IMR-90 (cell line): ENCODE data around the gene LAMB1. TPM values are rescaled to one million over a fixed set of nuclear protein-coding genes. Genes with fewer than 3 reads are reported as not detected.

Experiments used
- ATAC-seq: fragments of 200-7000 bp; cut with Tn5 transposase; 2 replicates; pipeline ENCODE4 v1.9.1; 2020; ENCODE audit warnings: low read depth, mild to moderate bottlenecking, moderate library complexity
- BruUV-seq: library from RNA; stranded (reverse); fragments of 400-500 nt; replicated peaks from 2 replicates; lab custom pipeline; 2021; lab: Mats Ljungman, UMichigan
- CTCF ChIA-PET: fragments of 300-600 bp; formaldehyde crosslinking; extraction: SDS; loops from one replicate; lab custom pipeline; 2021; ENCODE audit warnings: antibody characterized with exemption; lab: Yijun Ruan, JAX
- POLR2A ChIA-PET: fragments of 300-600 bp; sonication (Branson Sonifier 250); formaldehyde crosslinking; loops from one replicate; lab custom pipeline; 2022; ENCODE audit warnings: antibody characterized with exemption; ENCODE audit not compliant: unreplicated experiment; lab: Charles Lee
- DNase-seq: peaks from one replicate; pipeline ENCODE4 v3.0.0; 2013
- H2AFZ ChIP-seq: replicated peaks from 2 replicates; pipeline ENCODE3; 2013; ENCODE audit warnings: low read length, mild to moderate bottlenecking; ENCODE audit not compliant: poor library complexity
- H2AK5ac ChIP-seq: 2 replicates; pipeline ENCODE4 v1.6.1; 2013; ENCODE audit warnings: low read depth, low read length, inconsistent platforms
- H2AK9ac ChIP-seq: replicated peaks from 2 replicates; pipeline ENCODE3; 2013; ENCODE audit warnings: mild to moderate bottlenecking, low read depth, low read length, moderate library complexity; ENCODE audit not compliant: poor library complexity
- H2BK120ac ChIP-seq: 2 replicates; pipeline ENCODE4 v1.6.1; 2013; ENCODE audit warnings: low read depth, low read length, inconsistent platforms
- H2BK15ac ChIP-seq: 3 replicates; pipeline ENCODE4 v1.6.1; 2013; ENCODE audit warnings: low read depth, low read length, inconsistent platforms
- H2BK20ac ChIP-seq: 2 replicates; pipeline ENCODE4 v1.6.1; 2013; ENCODE audit warnings: low read depth, mild to moderate bottlenecking, inconsistent platforms, low read length, moderate library complexity
- H2BK5ac ChIP-seq: 2 replicates; pipeline ENCODE4 v1.6.1; 2013; ENCODE audit warnings: mild to moderate bottlenecking, low read depth, low read length, inconsistent platforms; ENCODE audit not compliant: poor library complexity, severe bottlenecking
- H3K14ac ChIP-seq: replicated peaks from 2 replicates; pipeline ENCODE4 v1.6.1; 2013; ENCODE audit warnings: low read depth, low read length, inconsistent platforms
- H3K18ac ChIP-seq: 2 replicates; pipeline ENCODE4 v1.6.1; 2013; ENCODE audit warnings: low read depth, low read length, control low read depth
- H3K23ac ChIP-seq: 2 replicates; pipeline ENCODE4 v1.6.1; 2013; ENCODE audit warnings: low read depth, low read length, inconsistent platforms
- H3K27ac ChIP-seq: 2 replicates; pipeline ENCODE4 v1.5.1; 2013; ENCODE audit warnings: mild to moderate bottlenecking, control low read depth, low read length; ENCODE audit not compliant: insufficient read depth
- H3K27me3 ChIP-seq: 2 replicates; pipeline ENCODE4 v1.6.1; 2013; ENCODE audit warnings: low read length; ENCODE audit not compliant: control insufficient read depth, insufficient read depth
- H3K36me3 ChIP-seq: 2 replicates; pipeline ENCODE4 v1.6.1; 2013; ENCODE audit warnings: low read length, mixed read lengths; ENCODE audit not compliant: control insufficient read depth, insufficient read depth
- H3K4ac ChIP-seq: 2 replicates; pipeline ENCODE4 v1.6.1; 2013; ENCODE audit warnings: low read depth, low read length, inconsistent platforms
- H3K4me1 ChIP-seq: 2 replicates; pipeline ENCODE4 v1.6.1; 2013; ENCODE audit warnings: low read length, mixed read lengths; ENCODE audit not compliant: control insufficient read depth, insufficient read depth
- H3K4me2 ChIP-seq: 2 replicates; pipeline ENCODE4 v1.6.1; 2013; ENCODE audit warnings: low read depth, mild to moderate bottlenecking, control low read depth, low read length, moderate library complexity
- H3K4me3 ChIP-seq: 2 replicates; pipeline ENCODE4 v1.5.1; 2013; ENCODE audit warnings: low read depth, mild to moderate bottlenecking, control low read depth, low read length, moderate library complexity; ENCODE audit not compliant: insufficient read depth
- H3K56ac ChIP-seq: 2 replicates; pipeline ENCODE4 v1.6.1; 2013; ENCODE audit warnings: low read length, inconsistent platforms; ENCODE audit not compliant: insufficient read depth; ENCODE audit errors: extremely low read depth
- H3K79me1 ChIP-seq, 2 experiments: 2 replicates each; pipeline ENCODE4 v1.6.1; 2013; ENCODE audit warnings: low read length in 2 of 2, inconsistent platforms in 1 of 2, low read depth in 1 of 2
- H3K9ac ChIP-seq: 2 replicates; pipeline ENCODE4 v1.6.1; 2013; ENCODE audit warnings: low read depth, low read length, control low read depth
- H3K9me1 ChIP-seq: 2 replicates; pipeline ENCODE4 v1.6.1; 2013; ENCODE audit warnings: low read length, inconsistent platforms; ENCODE audit not compliant: insufficient read depth
- H3K9me3 ChIP-seq: 2 replicates; pipeline ENCODE4 v1.6.1; 2013; ENCODE audit warnings: low read length; ENCODE audit not compliant: control insufficient read depth, insufficient read depth
- H4K20me1 ChIP-seq: 2 replicates; pipeline ENCODE4 v1.6.1; 2013; ENCODE audit warnings: low read length, inconsistent platforms; ENCODE audit not compliant: insufficient read depth
- H4K5ac ChIP-seq: 2 replicates; pipeline ENCODE4 v1.6.1; 2013; ENCODE audit warnings: mild to moderate bottlenecking, low read depth, low read length, control low read depth
- H4K8ac ChIP-seq, 2 experiments: 2 replicates each; pipeline ENCODE4 v1.6.1; 2013; ENCODE audit warnings: low read depth in 2 of 2, low read length in 2 of 2, control low read depth in 1 of 2, inconsistent platforms in 1 of 2
- H4K91ac ChIP-seq: 2 replicates; pipeline ENCODE4 v1.6.1; 2013; ENCODE audit warnings: low read depth, low read length, inconsistent platforms; ENCODE audit not compliant: insufficient read depth
- CEBPB ChIP-seq: IDR thresholded peaks from 2 replicates; pipeline ENCODE4 v1.6.1; 2012; ENCODE audit warnings: low read depth, low read length, improper control_type of control experiment
- FOS ChIP-seq: fragments of 150-350 bp; IDR thresholded peaks from 2 replicates; pipeline ENCODE4 v1.6.1; 2016; ENCODE audit warnings: low read depth, low read length
- MAZ ChIP-seq: IDR thresholded peaks from 2 replicates; pipeline ENCODE4 v1.6.1; 2012; ENCODE audit warnings: low read depth, mild to moderate bottlenecking, low read length, improper control_type of control experiment, moderate library complexity, borderline replicate concordance
- NFE2L2 ChIP-seq: fragments of 150-350 bp; IDR thresholded peaks from 2 replicates; pipeline ENCODE4 v1.6.1; 2016; ENCODE audit warnings: low read depth, mild to moderate bottlenecking, low read length
- RAD21 ChIP-seq: IDR thresholded peaks from 2 replicates; pipeline ENCODE4 v1.6.1; 2012; ENCODE audit warnings: low read length, improper control_type of control experiment
- WGBS, 2 experiments: methylation state at CpG; one replicate each; pipeline versions ENCODE4 v1.1.5 to v1.1.7; 2013; ENCODE audit warnings: missing lambda C conversion rate in 2 of 2; ENCODE audit not compliant: insufficient read length in 1 of 2; ENCODE audit errors: extremely low coverage in 2 of 2; 5-methylcytosine and 5-hydroxymethylcytosine counted together
- dilution Hi-C: fragments of 300-500 bp; cut with HindIII; formaldehyde crosslinking; loops from one replicate; pipeline ENCODE4 v1.14.3; 2018; ENCODE audit warnings: low sequenced_read_pairs; ENCODE audit not compliant: unreplicated experiment
- in situ Hi-C: fragments of 300-500 bp; cut with MboI; formaldehyde crosslinking; loops from 3 replicates; pipeline ENCODE4 v1.14.3; 2019; ENCODE audit warnings: low sequenced_read_pairs, inconsistent platforms, mixed read lengths
- intact Hi-C: fragments of 100-400 bp; cut with micrococcal nuclease; formaldehyde crosslinking; loops from 2 replicates; pipeline ENCODE4 v1.10.0; 2022
- polyA plus RNA-seq, 3 experiments: library from polyadenylated mRNA; depleted of rRNA; stranded (reverse); fragments of >200 nt; gene quantifications; 2 replicates each; pipeline ENCODE4 v1.2.3, GENCODE V29; 2012; ENCODE audit warnings: low replicate concordance in 1 of 3
- total RNA-seq: library from RNA; depleted of rRNA; stranded (reverse); fragments of >200 nt; gene quantifications from 2 replicates; pipeline ENCODE4 v1.2.3, GENCODE V29; 2012
- TF ChIP-seq, protein P1 (sequence below): conservative IDR thresholded peaks from 2 replicates; pipeline ENCODE4 v1.5.1; 2012; ENCODE audit warnings: mild to moderate bottlenecking, low read depth, low read length, improper control_type of control experiment
- TF ChIP-seq, protein P2 (sequence below): fragments of 150-350 bp; IDR thresholded peaks from 2 replicates; pipeline ENCODE4 v1.6.1; 2016; ENCODE audit warnings: low read depth, mild to moderate bottlenecking, low read length, moderate library complexity, borderline replicate concordance
- TF ChIP-seq, protein P3 (sequence below): fragments of 150-350 bp; IDR thresholded peaks from 2 replicates; pipeline ENCODE4 v1.6.1; 2017; ENCODE audit warnings: mild to moderate bottlenecking, antibody characterized with exemption, low read length, low read depth

Gene LAMB1
- total and polyA plus RNA-seq, 2 of the 4 experiments (the other 2 are of a cell fraction) = 114 to 117 TPM

DNA sequence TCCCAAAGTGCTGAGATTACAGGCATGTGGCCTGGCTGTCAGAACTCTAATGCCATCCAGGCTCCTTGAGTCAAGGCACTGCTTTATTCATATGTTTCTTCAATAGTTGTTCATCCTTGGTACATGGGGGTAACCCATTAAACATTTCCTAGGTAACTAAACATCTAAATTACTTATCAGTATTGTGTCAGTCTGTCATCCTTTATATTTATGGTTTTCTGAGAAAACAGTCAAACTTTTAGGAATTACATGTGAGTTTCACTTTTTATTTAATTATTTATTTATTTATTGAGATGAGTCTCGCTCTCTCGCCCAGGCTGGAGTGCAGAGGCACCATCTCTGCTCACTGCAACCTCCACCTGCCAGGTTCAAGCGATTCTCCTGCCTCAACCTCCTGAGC lies 45.5 kb upstream of the LAMB1 start:
- Histone ChIP-seq H3K9me3 (no peaks in the 10 kb centered on the region), H3K4me2 (no peak overlapping the region), H3K9ac (no peak overlapping the region), H3K14ac (no peak overlapping the region), H3K56ac (no peak overlapping the region), H2BK120ac (no peak overlapping the region), H3K9me1 (peaks cover 2% of the 10 kb centered on the region; the same call in 1 of the 2 replicates), H2BK15ac (no peak overlapping the region), H4K8ac (no peak overlapping the region), H4K91ac (no peak overlapping the region), H2AK5ac (no peak overlapping the region), H3K4ac (no peak overlapping the region), H2BK5ac (no peak overlapping the region), H2AK9ac (no peak overlapping the region), H3K27ac (no peak overlapping the region), H4K5ac (no peak overlapping the region), H3K27me3 (no peaks in the 10 kb centered on the region), H2AFZ (no peak overlapping the region), H4K20me1 (no peaks in the 10 kb centered on the region), H2BK20ac (no peak overlapping the region), H3K4me1 (peaks cover 6% of the 10 kb centered on the region), H3K4me3 (no peak overlapping the region), H3K79me1 (no peaks in the 10 kb centered on the region), H3K23ac (no peak overlapping the region), H3K36me3 (no peaks in the 10 kb centered on the region), H3K18ac (no peak overlapping the region)
- in situ Hi-C loops = no loop called here
- no CpG with 5 or more reads among the region's 3 CpGs for WGBS, 2 experiments
- ATAC-seq (no peak), DNase-seq (no peak)
- TF ChIP-seq, protein P1, sequence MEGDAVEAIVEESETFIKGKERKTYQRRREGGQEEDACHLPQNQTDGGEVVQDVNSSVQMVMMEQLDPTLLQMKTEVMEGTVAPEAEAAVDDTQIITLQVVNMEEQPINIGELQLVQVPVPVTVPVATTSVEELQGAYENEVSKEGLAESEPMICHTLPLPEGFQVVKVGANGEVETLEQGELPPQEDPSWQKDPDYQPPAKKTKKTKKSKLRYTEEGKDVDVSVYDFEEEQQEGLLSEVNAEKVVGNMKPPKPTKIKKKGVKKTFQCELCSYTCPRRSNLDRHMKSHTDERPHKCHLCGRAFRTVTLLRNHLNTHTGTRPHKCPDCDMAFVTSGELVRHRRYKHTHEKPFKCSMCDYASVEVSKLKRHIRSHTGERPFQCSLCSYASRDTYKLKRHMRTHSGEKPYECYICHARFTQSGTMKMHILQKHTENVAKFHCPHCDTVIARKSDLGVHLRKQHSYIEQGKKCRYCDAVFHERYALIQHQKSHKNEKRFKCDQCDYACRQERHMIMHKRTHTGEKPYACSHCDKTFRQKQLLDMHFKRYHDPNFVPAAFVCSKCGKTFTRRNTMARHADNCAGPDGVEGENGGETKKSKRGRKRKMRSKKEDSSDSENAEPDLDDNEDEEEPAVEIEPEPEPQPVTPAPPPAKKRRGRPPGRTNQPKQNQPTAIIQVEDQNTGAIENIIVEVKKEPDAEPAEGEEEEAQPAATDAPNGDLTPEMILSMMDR = no peak
- TF ChIP-seq, protein P2, sequence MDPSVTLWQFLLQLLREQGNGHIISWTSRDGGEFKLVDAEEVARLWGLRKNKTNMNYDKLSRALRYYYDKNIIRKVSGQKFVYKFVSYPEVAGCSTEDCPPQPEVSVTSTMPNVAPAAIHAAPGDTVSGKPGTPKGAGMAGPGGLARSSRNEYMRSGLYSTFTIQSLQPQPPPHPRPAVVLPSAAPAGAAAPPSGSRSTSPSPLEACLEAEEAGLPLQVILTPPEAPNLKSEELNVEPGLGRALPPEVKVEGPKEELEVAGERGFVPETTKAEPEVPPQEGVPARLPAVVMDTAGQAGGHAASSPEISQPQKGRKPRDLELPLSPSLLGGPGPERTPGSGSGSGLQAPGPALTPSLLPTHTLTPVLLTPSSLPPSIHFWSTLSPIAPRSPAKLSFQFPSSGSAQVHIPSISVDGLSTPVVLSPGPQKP = no peak
- no peak for TF ChIP-seq MAZ
- no peak for TF ChIP-seq NFE2L2
- TF ChIP-seq, protein P3, sequence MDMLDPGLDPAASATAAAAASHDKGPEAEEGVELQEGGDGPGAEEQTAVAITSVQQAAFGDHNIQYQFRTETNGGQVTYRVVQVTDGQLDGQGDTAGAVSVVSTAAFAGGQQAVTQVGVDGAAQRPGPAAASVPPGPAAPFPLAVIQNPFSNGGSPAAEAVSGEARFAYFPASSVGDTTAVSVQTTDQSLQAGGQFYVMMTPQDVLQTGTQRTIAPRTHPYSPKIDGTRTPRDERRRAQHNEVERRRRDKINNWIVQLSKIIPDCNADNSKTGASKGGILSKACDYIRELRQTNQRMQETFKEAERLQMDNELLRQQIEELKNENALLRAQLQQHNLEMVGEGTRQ = no peak
- TF ChIP-seq FOS = no peak
- no peak for TF ChIP-seq RAD21
- no peak for TF ChIP-seq CEBPB
- intact Hi-C loops = no loop called here
- BruUV-seq = no TSS peak
- dilution Hi-C loops = no loop called here
- CTCF ChIA-PET = no interaction called here
- POLR2A ChIA-PET = no interaction called here
